GM21723 (cell line): ENCODE data around the gene DUOXA1.

Source experiments
- ATAC-seq: cut with Tn5 transposase; IDR thresholded peaks from one replicate; pipeline ENCODE4 v1.9.1; 2021; ENCODE audit warnings: mild to moderate bottlenecking, moderate library complexity; ENCODE audit not compliant: unreplicated experiment

DUOXA1 gene

GRCh38 chr15:45133561-45133920 lies 3.9 kb upstream of the DUOXA1 start:
- no peak for ATAC-seq

- ATAC-seq, result no peak
These were observed 3.3 kb upstream of the DUOXA1 start for GRCh38 chr15:45132844-45133560.

- no peak for ATAC-seq
These were observed 1.8 kb upstream of the DUOXA1 start for GRCh38 chr15:45131510-45131909.

DNA sequence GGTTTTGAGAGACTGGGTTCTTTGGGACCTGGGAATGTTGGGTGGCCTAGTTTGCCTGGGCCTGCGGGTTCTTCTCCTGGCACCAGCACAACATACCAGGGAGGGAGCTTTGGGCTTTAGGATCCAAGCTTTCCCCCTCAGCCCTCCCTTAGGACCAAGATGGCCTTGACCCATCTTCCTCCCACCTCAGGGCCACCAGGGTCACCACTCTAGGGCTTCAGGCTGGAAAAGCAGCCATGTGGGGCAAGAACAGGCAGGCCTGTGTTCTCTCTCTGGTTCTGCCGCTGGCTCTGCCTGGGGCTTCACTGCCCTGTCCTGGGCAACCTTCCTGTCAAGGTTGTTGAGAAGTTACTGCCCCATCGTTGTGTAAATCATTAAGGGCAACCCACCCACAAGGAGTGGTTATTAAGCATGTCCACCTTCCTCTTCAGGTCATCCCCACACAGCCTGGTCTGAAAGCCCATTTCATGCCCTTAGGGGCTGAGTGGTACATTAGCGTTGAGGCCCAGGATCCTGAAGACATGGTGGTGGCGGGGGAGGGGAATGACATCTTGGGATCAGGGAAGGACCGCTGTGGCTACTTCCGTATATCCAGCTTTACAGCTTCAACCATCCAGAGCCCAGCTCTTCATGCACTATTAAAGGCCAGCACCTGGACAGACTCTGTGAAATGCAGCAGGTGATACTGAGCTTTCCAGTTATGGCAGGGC lies 767 bp upstream of the DUOXA1 start:
- ATAC-seq, result no peak

GRCh38 chr15:45128971-45129639 lies 574 bp downstream of the DUOXA1 start:
- ATAC-seq, result no peak

- no peak for ATAC-seq
These were observed 3.0 kb downstream of the DUOXA1 start for GRCh38 chr15:45126535-45127158.

DNA sequence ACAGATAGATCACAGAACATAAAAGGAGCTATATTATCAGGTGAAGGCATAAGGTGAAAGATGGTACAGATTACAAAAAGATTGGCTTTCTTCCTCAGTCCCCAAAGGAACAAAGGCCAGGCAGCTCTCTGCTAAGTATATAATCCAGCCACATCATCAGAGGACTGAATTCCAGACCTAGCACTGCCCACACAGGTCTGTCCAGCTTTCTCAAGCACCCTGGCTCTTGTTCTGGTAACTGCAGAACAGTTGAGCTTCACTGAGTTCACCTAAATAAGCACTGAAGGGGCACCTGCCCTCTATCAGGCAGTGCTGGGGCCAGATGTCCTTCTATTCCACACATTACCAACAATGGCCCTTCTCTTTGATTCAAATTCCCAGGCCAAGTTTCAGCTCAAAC lies 6.3 kb downstream of the DUOXA1 start:
- no peak for ATAC-seq

- ATAC-seq, result no peak
These were observed 7.0 kb downstream of the DUOXA1 start for GRCh38 chr15:45122719-45123118.

DNA sequence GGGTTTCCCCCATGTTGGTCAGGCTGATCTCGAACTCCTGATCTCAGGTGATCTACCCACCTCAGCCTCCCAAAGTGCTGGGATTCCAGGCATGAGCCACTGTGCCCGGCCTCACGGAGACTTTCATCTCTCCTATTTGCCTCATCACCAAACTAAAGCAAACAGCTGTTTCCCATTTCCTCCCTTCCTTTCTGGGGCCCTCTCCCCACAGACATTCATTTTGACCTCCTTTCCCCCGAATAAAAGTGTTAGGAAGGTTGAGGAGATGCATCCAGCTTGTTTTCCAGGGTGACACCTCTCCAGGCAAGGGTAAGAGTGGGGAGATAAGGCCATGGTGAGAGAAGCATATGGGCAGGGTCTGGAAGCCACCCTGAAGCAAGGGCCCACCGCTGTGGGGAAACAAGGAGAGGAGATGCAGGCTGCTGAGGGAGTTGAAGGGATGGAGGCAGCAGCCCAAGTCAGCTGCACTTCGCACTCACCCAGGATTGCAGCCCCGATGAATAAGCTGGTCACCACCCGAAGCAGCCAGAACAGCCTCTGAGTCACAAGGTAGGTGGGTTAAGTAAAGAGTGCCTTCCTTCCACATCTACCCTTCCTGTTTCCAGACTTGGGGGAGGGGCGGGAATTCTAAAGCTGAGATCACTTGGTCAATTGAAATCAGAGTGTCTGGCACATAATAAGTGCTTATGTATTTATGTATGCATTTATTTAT lies 7.8 kb downstream of the DUOXA1 start:
- ATAC-seq, result no peak

DNA sequence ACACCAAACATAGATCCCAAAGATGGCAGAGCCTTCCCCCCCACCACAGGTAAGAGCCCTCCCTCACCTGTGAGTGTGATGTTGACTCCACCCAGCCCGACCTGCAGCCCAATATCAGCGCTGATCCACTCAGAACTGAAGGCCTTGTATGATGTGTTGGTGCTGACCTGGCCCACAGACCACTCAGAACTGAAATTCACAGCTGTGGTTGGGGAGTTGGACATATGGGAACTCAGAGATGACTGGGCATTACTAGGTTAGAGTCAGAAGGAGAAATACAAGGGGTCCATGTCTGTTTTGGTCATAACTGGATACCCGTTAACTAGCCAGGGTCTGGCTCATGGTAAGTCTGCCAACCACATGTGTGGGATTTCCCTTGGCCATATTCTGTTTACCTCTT lies 8.7 kb downstream of the DUOXA1 start:
- ATAC-seq, result no peak

GRCh38 chr15:45120081-45120972 lies 9.4 kb downstream of the DUOXA1 start:
- no peak for ATAC-seq

- ATAC-seq, result no peak
These were observed 10.7 kb downstream of the DUOXA1 start for GRCh38 chr15:45118996-45119395.

GRCh38 chr15:45118131-45118588 lies 11.5 kb downstream of the DUOXA1 start:
- ATAC-seq, result peak; percentile 98

- peak; percentile 24 for ATAC-seq
These were observed 12.2 kb downstream of the DUOXA1 start for GRCh38 chr15:45117308-45118130.

DNA sequence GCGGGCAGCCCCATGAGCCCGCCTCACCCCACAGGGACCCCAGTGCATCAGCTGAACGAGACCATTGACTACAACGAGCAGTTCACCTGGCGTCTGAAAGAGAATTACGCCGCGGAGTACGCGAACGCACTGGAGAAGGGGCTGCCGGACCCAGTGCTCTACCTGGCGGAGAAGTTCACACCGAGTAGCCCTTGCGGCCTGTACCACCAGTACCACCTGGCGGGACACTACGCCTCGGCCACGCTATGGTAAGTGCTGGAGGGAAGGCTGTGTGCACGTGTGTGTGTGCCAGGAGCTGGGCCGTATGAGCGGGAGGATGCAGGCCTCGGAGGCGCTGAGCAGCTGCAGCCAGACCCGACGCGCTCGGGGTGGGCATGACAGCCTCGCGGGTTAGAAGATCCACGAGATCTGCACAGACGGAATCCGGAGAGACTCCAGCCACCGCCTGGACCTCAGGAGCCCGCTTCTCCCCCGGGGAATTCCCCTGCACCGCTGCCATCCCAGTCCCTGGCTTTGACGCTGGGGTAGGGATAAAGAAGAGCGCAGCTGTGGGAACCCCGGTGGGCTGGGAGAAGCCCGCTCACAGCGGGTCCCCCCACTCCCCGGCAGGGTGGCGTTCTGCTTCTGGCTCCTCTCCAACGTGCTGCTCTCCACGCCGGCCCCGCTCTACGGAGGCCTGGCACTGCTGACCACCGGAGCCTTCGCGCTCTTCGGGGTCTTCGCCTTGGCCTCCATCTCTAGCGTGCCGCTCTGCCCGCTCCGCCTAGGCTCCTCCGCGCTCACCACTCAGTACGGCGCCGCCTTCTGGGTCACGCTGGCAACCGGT lies 13.0 kb downstream of the DUOXA1 start:
- no peak for ATAC-seq

- no peak for ATAC-seq
These were observed 13.6 kb downstream of the DUOXA1 start for GRCh38 chr15:45116006-45116481.

- ATAC-seq, result no peak
These were observed 14.3 kb downstream of the DUOXA1 start for GRCh38 chr15:45115312-45115820.

- no peak for ATAC-seq
These were observed 15.0 kb downstream of the DUOXA1 start for GRCh38 chr15:45114751-45115085.
